GM19463 (cell line): Measurements from ENCODE around the gene TFIP11.
A peak's percentile ranks its signal among the peaks of the same experiment; 100 is the strongest.

ENCODE experiments used
- ATAC-seq: cut with Tn5 transposase; IDR thresholded peaks from one replicate; pipeline ENCODE4 v1.9.1; 2021; ENCODE audit warnings: mild to moderate bottlenecking, moderate library complexity; ENCODE audit not compliant: unreplicated experiment

Gene TFIP11

GRCh38 chr22:26513838-26514237 lies 1.6 kb upstream of the TFIP11 start:
- ATAC-seq: no peak

- no peak for ATAC-seq
Observed at GRCh38 chr22:26508148-26508547, 4.1 kb downstream of the TFIP11 start.

DNA sequence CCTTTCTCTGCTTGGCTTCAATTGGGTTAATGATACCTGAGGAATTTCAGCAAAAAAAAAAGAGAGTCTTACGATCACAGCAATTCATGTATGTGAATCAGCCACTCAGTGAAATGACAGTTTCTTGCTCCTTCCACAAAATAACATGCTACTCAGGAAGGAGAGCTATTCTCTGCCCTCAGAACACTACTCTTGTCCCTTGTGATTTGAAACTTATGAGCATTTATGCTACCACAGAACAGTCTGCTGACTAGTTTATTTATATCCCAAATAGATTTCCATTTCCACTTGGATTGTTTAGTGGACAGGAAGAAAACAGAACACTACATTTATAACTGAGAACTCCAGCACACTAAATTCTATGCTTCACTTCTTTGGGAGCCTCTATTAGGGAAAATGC lies 8.5 kb downstream of the TFIP11 start:
- ATAC-seq: no peak

DNA sequence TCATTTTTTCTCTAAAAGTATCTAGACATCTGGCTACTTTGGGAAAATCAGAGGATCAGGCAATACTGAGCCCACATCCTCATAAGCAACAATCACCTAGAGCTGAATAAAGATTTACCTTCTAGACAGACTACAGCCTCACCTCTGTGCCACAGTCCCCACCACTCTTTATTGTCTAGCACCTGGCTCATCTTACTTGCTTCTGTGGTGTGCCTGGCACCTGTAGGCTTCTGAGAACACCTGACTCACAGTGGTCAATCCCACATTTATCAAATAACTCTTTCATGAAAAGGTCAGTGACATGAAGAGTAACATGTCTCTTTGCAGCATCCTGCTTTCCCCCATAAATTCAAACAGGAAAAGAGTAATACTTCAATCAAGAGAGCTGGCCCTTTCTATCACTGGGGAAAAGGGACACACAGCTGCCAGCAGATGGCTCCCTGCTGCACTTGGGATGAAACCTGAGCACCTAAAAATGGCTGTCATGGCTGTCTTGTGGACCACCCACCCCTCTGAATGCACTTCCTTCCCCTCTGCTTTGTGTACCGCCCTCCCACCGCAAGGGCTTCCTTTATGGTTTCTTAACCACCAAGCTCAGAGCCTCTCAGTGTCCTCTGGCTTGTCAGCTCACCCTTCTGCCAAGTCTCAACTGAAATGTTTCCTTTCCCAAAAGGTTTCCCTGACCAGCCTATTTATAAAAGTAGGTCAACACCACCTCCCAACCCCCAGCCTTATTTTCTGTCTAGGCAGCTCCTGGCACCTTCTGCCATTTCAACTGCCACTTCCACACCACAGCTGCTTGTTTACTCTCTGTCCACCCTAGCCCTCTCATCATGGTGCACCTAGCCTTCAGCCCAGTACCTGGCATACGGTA lies 9.3 kb downstream of the TFIP11 start:
- ATAC-seq: no peak

GRCh38 chr22:26501996-26502395 lies 10.3 kb downstream of the TFIP11 start:
- ATAC-seq: no peak

- no peak for ATAC-seq
Observed at GRCh38 chr22:26499188-26499703, 13.0 kb downstream of the TFIP11 start.

DNA sequence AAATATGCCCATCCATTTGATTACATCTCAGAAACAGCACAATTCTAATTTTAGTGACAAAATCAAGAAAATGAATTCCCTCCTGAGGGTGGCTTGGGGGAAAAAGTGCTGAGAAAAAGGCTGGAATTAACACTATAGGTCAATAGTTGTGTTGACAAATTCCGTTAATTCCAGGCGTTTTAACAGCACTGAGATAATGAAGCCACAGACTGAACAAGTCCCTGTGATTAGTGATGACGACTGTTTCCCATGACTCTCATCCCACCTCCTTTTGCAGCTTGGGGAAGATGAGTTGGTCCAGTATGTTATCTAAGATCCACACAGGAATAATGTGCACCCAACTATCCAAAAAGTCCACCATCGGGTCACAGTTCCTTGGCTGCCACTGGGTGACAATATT lies 15.8 kb downstream of the TFIP11 start:
- ATAC-seq: no peak

DNA sequence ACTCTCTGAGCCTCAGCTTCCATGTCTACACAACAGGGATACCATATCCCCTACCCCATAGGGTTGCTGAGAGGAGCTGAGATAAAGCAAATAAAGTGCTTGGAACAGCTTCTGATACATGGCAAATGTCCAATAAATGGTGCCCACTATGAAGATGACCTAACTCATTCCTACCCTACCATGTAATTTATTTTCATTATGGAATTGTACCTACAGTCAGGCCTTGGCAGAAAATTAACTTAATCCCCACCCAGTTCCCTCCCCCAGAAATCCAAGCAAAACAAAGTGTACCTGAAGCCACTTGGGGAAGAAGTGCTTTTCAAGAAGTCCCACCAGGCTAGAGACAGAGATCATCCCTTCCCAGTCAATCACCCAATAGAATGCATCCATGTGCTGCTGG lies 17.8 kb downstream of the TFIP11 start:
- ATAC-seq: no peak

GRCh38 chr22:26492220-26492619 lies 20.1 kb downstream of the TFIP11 start:
- no peak for ATAC-seq

DNA sequence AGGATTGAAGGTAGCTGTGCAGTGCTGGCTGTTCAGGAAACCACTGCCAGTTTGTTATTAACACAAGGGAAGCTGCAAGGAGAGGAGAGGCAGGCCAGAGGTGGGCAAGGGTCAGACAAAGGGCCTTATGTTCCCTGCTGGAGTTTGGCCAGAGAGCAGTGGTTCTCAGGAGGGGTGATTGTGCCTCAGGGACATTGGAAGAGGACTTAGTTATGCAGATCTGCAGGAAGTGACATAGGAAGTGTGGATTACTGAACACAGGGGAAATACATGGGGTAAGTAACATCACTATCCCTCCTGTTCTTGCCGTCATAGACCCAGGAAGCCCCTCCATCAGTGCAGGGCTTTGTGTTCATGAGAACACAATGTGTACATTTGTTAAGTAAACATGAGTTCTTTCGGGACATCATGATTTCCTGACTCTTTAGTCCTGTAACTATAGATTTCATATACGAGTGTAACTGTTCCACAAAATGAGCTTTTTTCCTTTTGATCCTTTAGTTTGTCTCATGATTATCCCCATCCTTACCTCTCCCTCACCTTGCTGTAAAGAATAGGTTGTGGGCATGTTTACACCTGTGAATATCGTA lies 22.7 kb downstream of the TFIP11 start:
- no peak for ATAC-seq

DNA sequence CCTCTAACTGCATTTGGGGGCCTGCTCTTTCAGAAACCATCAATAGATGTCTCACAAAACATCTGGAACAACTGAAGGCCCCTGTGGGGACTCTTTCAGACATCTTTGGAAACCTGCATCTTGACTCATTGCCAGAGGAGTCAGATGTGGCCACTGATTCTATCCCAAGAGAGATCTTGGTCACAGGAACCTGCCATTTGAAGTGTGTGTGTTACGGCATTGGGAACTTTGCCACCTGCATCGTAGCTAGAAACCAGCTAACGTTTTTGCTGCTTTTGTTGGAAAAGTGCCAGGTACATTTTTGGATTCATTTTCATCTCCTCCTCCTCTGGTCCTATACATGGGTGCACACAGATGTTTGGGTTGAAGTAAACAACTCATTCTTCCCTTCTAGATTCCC lies 24.3 kb downstream of the TFIP11 start:
- ATAC-seq: no peak

DNA sequence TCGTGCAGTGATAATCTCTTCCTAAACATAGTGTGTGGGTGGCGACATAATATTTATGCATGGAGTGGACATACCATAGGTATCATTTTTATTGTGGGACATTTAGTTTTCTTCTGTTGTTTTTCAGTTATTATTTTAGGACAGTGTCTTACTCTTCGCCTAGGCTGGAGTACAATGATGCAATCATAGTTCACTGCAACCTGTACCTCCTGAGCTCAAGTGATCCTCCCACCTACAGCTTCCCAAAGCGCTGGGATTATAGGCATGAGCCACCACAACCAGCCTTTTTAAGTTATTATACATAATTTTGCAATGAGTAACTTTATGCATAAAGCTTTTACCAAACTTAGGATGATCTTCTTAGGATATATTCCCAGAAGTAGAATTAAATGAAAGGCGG lies 25.9 kb downstream of the TFIP11 start:
- ATAC-seq: no peak

DNA sequence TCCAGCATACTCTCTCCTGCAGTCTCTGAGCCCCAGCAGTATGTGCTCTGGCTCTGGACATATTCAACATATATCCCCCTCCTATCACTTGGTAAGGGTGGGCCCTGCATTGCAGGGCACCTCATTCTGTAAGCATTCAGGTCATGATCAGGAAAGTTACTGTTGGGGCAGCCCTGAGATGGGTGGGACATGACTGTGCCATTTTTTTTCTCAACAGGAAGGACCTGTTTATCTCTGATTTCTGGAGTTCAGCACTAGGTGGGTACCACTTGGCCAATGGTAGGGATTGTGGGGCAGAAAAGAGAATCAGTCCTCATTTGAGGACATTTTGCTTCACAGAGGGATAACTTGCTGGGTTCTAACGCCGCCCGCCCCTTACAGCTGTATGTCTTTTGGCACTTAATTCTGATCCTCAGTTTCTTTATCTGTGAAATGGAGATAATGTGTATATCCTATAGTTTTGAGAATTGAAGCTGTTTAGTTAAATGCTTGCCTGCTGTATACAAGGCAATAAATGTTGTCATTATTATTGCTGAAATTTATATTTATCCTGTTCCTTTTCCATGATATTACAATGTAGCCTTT lies 26.4 kb downstream of the TFIP11 start:
- no peak for ATAC-seq

GRCh38 chr22:26485013-26485412 lies 27.3 kb downstream of the TFIP11 start:
- ATAC-seq: no peak

DNA sequence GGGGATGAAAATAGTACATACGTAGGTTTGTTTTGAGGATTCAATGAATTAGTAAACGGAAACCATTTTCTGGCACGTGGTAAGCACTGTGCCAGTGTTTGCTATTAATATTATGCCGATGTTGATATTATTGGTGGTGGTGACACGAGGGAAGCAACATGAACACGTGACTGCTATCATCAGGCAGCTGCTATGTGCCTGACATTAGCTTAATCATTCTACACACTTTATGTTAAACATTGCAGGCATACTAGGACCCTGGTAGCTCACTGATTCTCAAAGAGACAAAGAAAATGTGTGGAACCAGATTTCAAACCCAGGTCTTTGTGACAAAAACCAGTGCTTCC lies 27.9 kb downstream of the TFIP11 start:
- no peak for ATAC-seq

- peak; percentile 76 for ATAC-seq
Observed at GRCh38 chr22:26483439-26484359, 28.6 kb downstream of the TFIP11 start, which contains the start of the genes HPS4 and SRRD. TSS of gene HPS4 (minus strand) at chr22:26483783. CDS start at chr22:26481762, 2,021 bp downstream. TSS of gene SRRD (plus strand) at chr22:26483877. CDS start at chr22:26483891, 14 bp downstream.

DNA sequence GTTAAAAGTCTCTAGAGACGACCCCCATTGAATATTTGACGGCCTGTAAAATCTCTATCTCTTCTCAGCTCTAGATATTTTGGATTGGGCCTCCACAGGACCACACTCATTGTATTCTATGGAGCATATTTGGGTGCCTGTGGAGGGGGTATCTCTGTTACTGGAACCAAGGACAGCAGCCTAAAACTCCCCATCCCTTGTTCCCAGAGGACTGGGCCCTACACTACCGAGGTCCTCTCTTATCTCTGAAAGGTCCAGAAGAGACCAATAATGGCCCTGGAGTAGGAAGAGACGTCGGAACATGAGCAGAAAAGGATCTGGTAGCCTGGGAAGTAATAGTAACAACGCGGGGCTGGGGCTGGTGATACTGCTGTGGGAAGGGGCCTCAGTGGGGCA lies 29.2 kb downstream of the TFIP11 start:
- no peak for ATAC-seq

DNA sequence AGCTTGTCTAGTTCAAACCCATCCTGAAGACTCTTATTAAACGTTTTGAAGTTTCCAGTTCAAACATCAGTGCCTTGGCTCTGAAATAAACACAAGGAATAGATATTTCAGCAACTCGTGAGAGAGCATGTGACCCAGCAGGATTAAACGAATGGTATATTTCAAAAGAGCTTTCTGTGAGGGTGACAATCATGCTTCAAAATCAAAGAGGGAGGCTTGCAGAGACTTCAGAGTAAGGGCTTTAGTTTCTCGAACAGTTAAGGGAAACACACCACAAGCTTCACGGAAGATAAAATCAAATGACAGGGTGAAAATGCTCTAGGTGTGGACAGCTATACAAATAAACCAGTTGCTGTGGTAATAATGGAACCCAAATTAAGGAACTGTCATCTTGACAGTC lies 30.1 kb downstream of the TFIP11 start:
- no peak for ATAC-seq

- ATAC-seq: no peak
Observed at GRCh38 chr22:26481694-26482093, 30.6 kb downstream of the TFIP11 start.

DNA sequence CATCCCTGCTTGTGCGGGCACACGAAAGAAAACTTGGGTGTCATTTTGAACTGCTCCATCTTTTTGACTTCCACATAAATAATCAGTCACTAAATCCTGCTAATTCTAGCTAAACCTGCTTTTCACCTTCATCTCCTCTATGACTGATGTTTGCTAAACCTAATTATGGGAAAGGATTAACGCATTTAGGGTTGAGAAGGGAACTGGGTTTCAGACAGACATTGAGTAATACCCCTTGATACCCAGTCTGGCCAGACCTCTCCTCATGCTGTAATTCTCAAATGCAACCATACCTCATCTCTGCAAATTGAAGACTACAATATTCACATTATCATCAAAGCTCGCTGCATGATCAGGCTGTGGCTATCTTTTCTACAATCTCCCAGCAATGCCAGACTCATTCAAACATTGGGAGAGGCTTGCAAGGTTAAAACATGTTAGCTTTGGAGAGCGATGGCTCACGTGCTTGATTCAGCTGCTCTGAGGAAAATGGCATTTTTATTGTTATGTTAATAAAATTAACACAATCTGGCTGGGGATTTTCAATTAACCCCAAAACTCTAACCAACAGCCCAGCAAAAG lies 31.1 kb downstream of the TFIP11 start:
- no peak for ATAC-seq

GRCh38 chr22:26480611-26480932 lies 31.7 kb downstream of the TFIP11 start:
- no peak for ATAC-seq
